ENCODE results near the gene MGLL. TPM values are rescaled to one million over a fixed set of nuclear protein-coding genes. Genes with fewer than 3 reads are reported as not detected.

Gene MGLL
- total and polyA plus RNA-seq, 10 donors = 11.0 to 134 (median 80.7) TPM

GRCh38 chr3:127646501-127647046, 175.7 kb downstream of the MGLL start:
- WGBS, 5 donors = 88 to 96% (median 92%) methylated on average over 10 of the region's 10 CpGs
- H3K27ac ChIP-seq = no peak overlapping the region
- no peaks in the 10 kb centered on the region for H3K36me3 ChIP-seq
- no peak for DNase-seq
- intact Hi-C loops (cut with DNase I; ENCODE audit: low total_unique reads) = no loop called here
- TF ChIP-seq POLR2A (IDR thresholded peaks at IDR 0.05) (no peak), CTCF (IDR thresholded peaks at IDR 0.05 in 8 of 11, conservative IDR thresholded peaks at IDR 0.05 in 3 of 11) (no peak), POLR2AphosphoS5 (IDR thresholded peaks at IDR 0.05) (no peak)
- no peaks in the 10 kb centered on the region for H3K9me3 ChIP-seq
- H3K4me1 ChIP-seq = no peaks in the 10 kb centered on the region
- H3K4me3 ChIP-seq = no peak overlapping the region
- no peaks in the 10 kb centered on the region for H3K27me3 ChIP-seq (replicated peaks in 1 of 7)

GRCh38 chr3:127645371-127646015, 176.8 kb downstream of the MGLL start:
- TF ChIP-seq CTCF (IDR thresholded peaks at IDR 0.05 in 8 of 11, conservative IDR thresholded peaks at IDR 0.05 in 3 of 11) (no peak), POLR2A (IDR thresholded peaks at IDR 0.05) (no peak), POLR2AphosphoS5 (IDR thresholded peaks at IDR 0.05) (no peak)
- intact Hi-C loops (cut with DNase I; ENCODE audit: low total_unique reads) = no loop called here
- 89 to 97% (median 93%) methylated on average over 6 to 8 of the region's 8 CpGs for WGBS, 5 donors
- Histone ChIP-seq H3K27ac (no peak overlapping the region), H3K36me3 (no peaks in the 10 kb centered on the region), H3K27me3 (replicated peaks in 1 of 7) (no peaks in the 10 kb centered on the region), H3K9me3 (no peaks in the 10 kb centered on the region), H3K4me1 (no peaks in the 10 kb centered on the region), H3K4me3 (no peak overlapping the region)
- DNase-seq = no peak

DNA sequence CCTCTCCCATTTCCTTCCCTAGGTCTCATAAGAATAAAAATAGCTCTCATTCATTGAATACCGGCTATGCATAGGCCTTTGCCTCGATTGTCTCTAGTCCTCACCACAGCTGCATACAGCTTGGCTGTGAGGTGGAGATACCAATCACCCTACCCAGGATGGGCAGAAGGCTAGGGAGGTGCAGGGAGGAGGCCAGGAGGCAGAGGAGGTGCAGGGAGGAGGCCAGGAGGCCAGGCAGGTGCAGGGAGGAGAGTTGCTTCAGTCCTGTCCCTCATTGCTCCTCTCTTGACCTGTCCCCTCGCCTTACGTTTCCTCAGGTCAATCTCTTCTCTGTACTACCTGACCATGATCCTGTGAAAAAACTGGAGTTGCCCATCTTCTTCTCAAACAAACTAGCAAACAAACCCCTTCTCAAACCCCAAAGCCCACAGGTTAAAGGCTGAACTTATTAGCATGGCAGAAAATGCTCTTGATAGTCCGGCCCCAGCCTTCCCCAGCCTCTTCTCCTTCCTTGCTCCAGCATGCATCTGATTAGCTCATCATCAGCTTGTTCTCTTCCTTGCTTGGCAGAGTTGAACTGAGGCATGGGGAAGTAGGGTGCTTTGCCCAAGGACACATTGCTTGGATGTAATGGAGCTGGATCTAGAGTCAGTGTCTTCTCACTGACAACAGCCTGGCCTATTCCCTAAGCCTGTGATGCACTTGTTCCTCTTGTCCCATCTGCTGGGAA, 177.5 kb downstream of the MGLL start:
- H3K4me1 ChIP-seq = no peaks in the 10 kb centered on the region
- intact Hi-C loops (cut with DNase I; ENCODE audit: low total_unique reads) = no loop called here
- no peak for DNase-seq
- H3K27me3 ChIP-seq (replicated peaks in 1 of 7) = no peaks in the 10 kb centered on the region
- no peaks in the 10 kb centered on the region for H3K36me3 ChIP-seq
- H3K9me3 ChIP-seq = no peaks in the 10 kb centered on the region
- TF ChIP-seq POLR2AphosphoS5 (IDR thresholded peaks at IDR 0.05) (no peak), CTCF (IDR thresholded peaks at IDR 0.05 in 8 of 11, conservative IDR thresholded peaks at IDR 0.05 in 3 of 11) (no peak), POLR2A (IDR thresholded peaks at IDR 0.05) (no peak)
- WGBS, 5 donors = 62 to 71% (median 65%) methylated on average over 5 of the region's 5 CpGs
- no peak overlapping the region for H3K27ac ChIP-seq
- H3K4me3 ChIP-seq = no peak overlapping the region

DNA sequence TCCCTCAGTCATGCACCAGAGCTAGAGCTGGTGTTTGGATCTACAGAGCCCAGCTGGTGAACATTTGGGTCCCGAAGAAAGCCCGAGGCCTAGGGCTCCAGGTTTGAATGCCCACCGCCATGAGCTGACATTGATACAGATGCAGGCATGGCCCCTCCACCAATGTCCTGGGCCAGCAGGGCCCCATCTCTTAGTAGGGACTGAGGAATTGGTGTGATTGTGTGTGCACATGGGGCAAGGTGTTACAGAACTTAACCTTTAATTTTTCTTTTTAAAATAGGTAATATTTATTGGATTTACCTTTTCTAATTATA, 182.3 kb downstream of the MGLL start:
- intact Hi-C loops (cut with DNase I; ENCODE audit: low total_unique reads) = no loop called here
- Histone ChIP-seq H3K4me3 (no peak overlapping the region), H3K4me1 (peaks cover 0 to 7% (median 0%) of the 10 kb centered on the region in 6 donors), H3K27ac (no peak overlapping the region), H3K9me3 (no peaks in the 10 kb centered on the region), H3K27me3 (replicated peaks in 1 of 7) (no peaks in the 10 kb centered on the region), H3K36me3 (no peaks in the 10 kb centered on the region)
- TF ChIP-seq POLR2AphosphoS5 (IDR thresholded peaks at IDR 0.05) (no peak), POLR2A (IDR thresholded peaks at IDR 0.05) (no peak), CTCF (IDR thresholded peaks at IDR 0.05 in 8 of 11, conservative IDR thresholded peaks at IDR 0.05 in 3 of 11) (no peak)
- no peak for DNase-seq
- 94 to 98% (median 97%) methylated on average over 3 of the region's 3 CpGs for WGBS, 5 donors
